Measurements from ENCODE around the gene CCDC190.
"Not testable (repeated sequence)": the region's sequence is repeated elsewhere in the genome, so short reads cannot be mapped to it uniquely, and the experiment has no call there.

The CCDC190 gene

GRCh38 chr1:162892906-162893611 is 32.1 kb upstream of the CCDC190 start:
- peak; percentile 84 for DNase-seq (ENCODE audit: low read depth)
- no peak for TF ChIP-seq CTCF (conservative IDR thresholded peaks at IDR 0.05; ENCODE audit: low read depth, low read length)
- H3K4me3 ChIP-seq (ENCODE audit: low read depth, low read length), result no peak overlapping the region

GRCh38 chr1:162889989-162890388 is 29.0 kb upstream of the CCDC190 start:
- H3K4me3 ChIP-seq (ENCODE audit: low read depth, low read length), result no peak overlapping the region
- no peak for TF ChIP-seq CTCF (conservative IDR thresholded peaks at IDR 0.05; ENCODE audit: low read depth, low read length)
- DNase-seq (ENCODE audit: low read depth), result peak; percentile 18

- TF ChIP-seq CTCF (conservative IDR thresholded peaks at IDR 0.05; ENCODE audit: low read depth, low read length), result no peak
- no peak for DNase-seq (ENCODE audit: low read depth)
- no peak overlapping the region for H3K4me3 ChIP-seq (ENCODE audit: low read depth, low read length)
These were observed 25.7 kb upstream of the CCDC190 start for GRCh38 chr1:162886705-162887104.

GRCh38 chr1:162885265-162885664 is 24.3 kb upstream of the CCDC190 start:
- no peak overlapping the region for H3K4me3 ChIP-seq (ENCODE audit: low read depth, low read length)
- no peak for DNase-seq (ENCODE audit: low read depth)
- no peak for TF ChIP-seq CTCF (conservative IDR thresholded peaks at IDR 0.05; ENCODE audit: low read depth, low read length)

GRCh38 chr1:162884831-162885230 is 23.9 kb upstream of the CCDC190 start:
- no peak overlapping the region for H3K4me3 ChIP-seq (ENCODE audit: low read depth, low read length)
- no peak for TF ChIP-seq CTCF (conservative IDR thresholded peaks at IDR 0.05; ENCODE audit: low read depth, low read length)
- DNase-seq (ENCODE audit: low read depth), result no peak

- no peak for DNase-seq (ENCODE audit: low read depth)
- TF ChIP-seq CTCF (conservative IDR thresholded peaks at IDR 0.05; ENCODE audit: low read depth, low read length), result no peak
- H3K4me3 ChIP-seq (ENCODE audit: low read depth, low read length), result no peak overlapping the region
These were observed 21.3 kb upstream of the CCDC190 start for GRCh38 chr1:162882248-162882674.

GRCh38 chr1:162881590-162881989 is 20.6 kb upstream of the CCDC190 start:
- TF ChIP-seq CTCF (conservative IDR thresholded peaks at IDR 0.05; ENCODE audit: low read depth, low read length), result no peak
- H3K4me3 ChIP-seq (ENCODE audit: low read depth, low read length), result no peak overlapping the region
- no peak for DNase-seq (ENCODE audit: low read depth)

- DNase-seq (ENCODE audit: low read depth); H3K4me3 ChIP-seq (ENCODE audit: low read depth, low read length): not testable (repeated sequence)
These were observed 19.6 kb upstream of the CCDC190 start for GRCh38 chr1:162880617-162881016.
